ENCODE results near the gene PI4KA. TPM values are rescaled to one million over a fixed set of nuclear protein-coding genes. Genes with fewer than 3 reads are reported as not detected.
"Not testable (repeated sequence)": the region's sequence is repeated elsewhere in the genome, so short reads cannot be mapped to it uniquely, and the experiment has no call there.

Gene PI4KA
- total and polyA plus RNA-seq, 9 donors: 21.1 to 48.1 (median 35.5) TPM

DNA sequence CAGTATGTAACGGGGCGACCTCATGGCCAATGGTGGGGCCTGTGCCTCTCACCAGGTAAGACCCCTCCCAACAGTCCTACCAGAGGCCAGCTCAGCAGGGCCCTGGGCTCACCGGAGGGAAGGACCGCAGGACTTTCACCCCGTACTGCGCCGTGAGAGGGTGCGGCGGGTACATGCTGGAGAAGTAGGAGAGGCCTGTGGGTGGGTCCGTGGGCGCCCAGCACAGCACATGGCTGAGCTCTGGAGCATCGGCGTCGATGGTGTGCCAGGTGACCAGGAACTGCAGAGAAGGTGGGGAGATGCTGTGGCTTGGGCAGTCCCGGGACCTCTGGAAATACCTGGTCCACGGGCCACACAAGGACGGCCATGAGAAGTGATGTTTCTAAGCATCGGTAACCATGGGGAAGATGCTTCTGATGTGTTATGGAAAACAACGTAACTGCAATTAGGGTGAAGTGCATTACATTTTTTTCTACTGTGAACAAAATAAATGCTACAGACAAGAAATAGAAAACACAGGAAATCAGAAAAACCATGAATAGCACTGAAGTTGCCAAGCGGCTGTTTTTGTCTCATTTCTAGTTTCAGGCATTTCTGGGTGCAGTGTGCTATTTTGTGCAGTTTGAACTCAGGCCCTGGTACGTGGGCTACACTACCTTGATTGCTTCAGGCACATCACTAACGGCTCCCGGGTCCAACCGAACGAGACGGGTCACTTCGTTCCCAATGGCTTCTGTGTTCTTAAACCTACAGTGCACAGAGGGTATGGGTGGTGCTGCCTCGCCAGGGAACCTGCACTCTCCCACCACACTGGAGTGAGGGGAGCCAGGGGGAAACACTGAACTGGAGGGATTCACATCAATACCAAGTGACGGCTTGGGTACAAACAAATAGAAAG lies 131.2 kb downstream of the PI4KA start:
- H3K36me3 ChIP-seq (ENCODE audit: control insufficient read depth, insufficient read depth, low read length): peaks cover 40% of the 10 kb centered on the region
- 89% methylated on average over 20 of the region's 29 CpGs for WGBS (ENCODE audit: insufficient coverage)
- no peaks in the 10 kb centered on the region for H3K4me1 ChIP-seq (ENCODE audit: control insufficient read depth, insufficient read depth, low read length)

DNA sequence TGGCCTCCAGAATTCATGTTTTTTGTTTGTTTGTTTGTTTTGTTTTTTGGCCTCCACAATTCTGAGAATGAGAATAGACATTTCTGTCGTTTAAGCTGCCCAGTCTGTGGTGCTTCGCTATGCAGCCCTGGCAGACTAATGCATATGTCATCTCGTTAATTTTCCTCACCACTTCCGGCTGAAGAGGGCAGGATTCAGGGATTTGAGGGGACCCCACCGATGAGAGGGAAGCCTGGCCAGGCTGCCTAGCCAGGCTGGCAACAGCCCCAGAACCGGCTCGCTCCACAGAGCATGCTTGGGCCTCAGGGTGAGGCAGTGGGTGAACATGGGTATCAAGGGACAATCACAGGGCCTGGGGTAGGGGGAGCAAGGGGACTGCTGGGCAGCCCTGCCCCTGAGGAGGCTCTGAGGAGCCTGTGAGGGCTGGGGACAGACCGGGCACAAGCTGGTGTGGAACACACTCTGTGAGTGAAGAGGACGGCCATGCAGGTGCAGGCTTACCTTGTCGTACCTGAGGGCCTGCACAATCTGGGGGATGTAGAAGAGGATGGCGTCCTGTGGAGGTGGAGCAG lies 132.5 kb downstream of the PI4KA start:
- Histone ChIP-seq H3K4me3 (ENCODE audit: low read length) (no peak overlapping the region), H3K36me3 (ENCODE audit: control insufficient read depth, insufficient read depth, low read length) (peaks cover 47% of the 10 kb centered on the region), H3K27ac (ENCODE audit: low read length) (no peak overlapping the region), H3K9me3 (replicated peaks; ENCODE audit: control insufficient read depth, low read depth, low read length) (no peaks in the 10 kb centered on the region), H3K27me3 (ENCODE audit: control insufficient read depth, insufficient read depth, low read length) (no peaks in the 10 kb centered on the region), H3K4me1 (ENCODE audit: control insufficient read depth, insufficient read depth, low read length) (no peaks in the 10 kb centered on the region)
- WGBS (ENCODE audit: insufficient coverage): 92% methylated on average over 7 of the region's 11 CpGs
- no peak for DNase-seq

More for the DNA sequence above, 131.2 kb downstream of the PI4KA start:
- H3K27me3 ChIP-seq (ENCODE audit: control insufficient read depth, insufficient read depth, low read length): no peaks in the 10 kb centered on the region
- DNase-seq: no peak
- no peaks in the 10 kb centered on the region for H3K9me3 ChIP-seq (replicated peaks; ENCODE audit: control insufficient read depth, low read depth, low read length)
- H3K27ac ChIP-seq (ENCODE audit: low read length): no peak overlapping the region
- H3K4me3 ChIP-seq (ENCODE audit: low read length): no peak overlapping the region

DNA sequence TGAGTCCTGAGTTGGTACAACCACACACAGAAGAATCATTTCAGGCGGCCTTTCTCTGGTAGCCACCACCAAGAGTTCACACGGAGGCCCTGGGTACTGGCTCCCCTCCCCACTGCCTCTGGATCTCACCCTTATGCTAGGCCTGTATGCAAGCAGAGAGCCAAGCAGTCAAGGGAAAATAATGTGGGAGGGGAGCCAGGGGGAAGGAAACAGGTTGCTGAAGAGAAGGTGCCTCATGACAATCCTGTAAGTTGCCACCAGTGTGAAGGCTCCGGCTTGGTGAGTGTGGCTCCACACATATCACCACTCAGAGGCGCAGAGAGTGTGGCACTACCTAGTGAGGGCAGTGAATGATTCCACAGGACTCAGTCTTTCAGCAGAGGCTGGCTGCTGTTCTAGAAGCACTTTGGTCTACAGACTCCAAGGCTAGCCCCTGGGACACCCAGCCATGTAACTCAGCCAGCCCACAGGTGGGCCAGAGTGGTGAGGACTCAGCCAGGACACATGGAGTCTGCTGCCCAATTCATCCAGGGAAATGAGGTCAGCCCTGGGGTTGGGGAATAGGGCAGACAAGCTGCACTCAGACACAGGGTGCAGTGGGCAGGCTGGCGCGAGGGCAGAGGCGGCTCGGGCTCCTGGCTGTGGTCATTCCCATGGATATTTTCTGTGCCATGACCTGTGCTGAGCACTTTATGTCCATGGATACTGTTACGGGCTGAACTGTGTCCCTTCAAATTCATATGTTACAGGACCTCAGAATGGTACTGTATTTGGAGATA lies 133.7 kb downstream of the PI4KA start:
- Histone ChIP-seq H3K27me3 (ENCODE audit: control insufficient read depth, insufficient read depth, low read length) (no peaks in the 10 kb centered on the region), H3K27ac (ENCODE audit: low read length) (no peak overlapping the region), H3K4me3 (ENCODE audit: low read length) (no peak overlapping the region), H3K4me1 (ENCODE audit: control insufficient read depth, insufficient read depth, low read length) (no peaks in the 10 kb centered on the region), H3K9me3 (replicated peaks; ENCODE audit: control insufficient read depth, low read depth, low read length) (no peaks in the 10 kb centered on the region), H3K36me3 (ENCODE audit: control insufficient read depth, insufficient read depth, low read length) (peaks cover 46% of the 10 kb centered on the region)
- WGBS (ENCODE audit: insufficient coverage): 94% methylated on average over 5 of the region's 9 CpGs
- DNase-seq: no peak

DNA sequence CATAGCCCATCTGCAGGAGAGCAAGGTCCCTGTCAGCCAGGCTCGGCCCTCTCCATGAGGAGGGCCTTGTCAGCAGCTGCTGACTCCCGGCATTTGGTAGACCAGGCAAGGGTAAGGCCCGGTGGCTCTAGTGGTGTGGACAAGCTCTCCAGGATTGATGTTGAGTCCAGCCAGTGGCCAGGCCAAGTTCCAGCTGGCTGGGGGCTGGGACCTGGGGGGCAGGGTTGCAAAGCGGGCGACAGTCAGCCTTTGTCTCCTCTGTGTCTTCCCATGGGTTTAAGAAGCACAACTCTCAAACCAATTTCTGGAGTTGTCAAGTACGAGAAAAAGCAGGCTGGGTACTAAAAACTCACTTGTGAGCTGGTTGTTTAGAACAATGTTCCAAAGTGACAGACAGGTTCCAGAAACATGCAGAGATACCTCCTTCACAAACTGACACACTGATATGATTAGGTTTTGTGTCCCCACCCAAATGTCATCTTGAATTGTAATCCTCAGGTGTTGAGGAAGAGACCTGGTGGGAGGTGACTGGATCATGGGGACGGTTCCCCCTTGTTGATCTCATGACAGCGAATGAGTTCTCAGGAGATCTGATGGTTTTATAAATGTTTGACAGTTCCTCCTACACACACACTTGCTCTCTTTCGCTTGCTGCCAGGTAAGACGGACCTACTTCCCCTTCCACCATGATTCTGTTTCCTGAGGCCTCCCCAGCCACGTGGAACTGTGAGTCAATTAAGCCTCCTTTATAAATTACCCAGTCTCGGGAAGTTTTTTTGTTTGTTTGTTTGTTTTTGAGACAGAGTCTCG lies 137.0 kb downstream of the PI4KA start:
- Histone ChIP-seq H3K36me3 (ENCODE audit: control insufficient read depth, insufficient read depth, low read length) (peaks cover 22% of the 10 kb centered on the region), H3K4me1 (ENCODE audit: control insufficient read depth, insufficient read depth, low read length) (peaks cover 6% of the 10 kb centered on the region), H3K27me3 (ENCODE audit: control insufficient read depth, insufficient read depth, low read length) (no peaks in the 10 kb centered on the region), H3K9me3 (replicated peaks; ENCODE audit: control insufficient read depth, low read depth, low read length) (no peaks in the 10 kb centered on the region), H3K27ac (ENCODE audit: low read length) (no peak overlapping the region), H3K4me3 (ENCODE audit: low read length) (no peak overlapping the region)
- 93% methylated on average over 5 of the region's 13 CpGs for WGBS (ENCODE audit: insufficient coverage)
- no peak for DNase-seq

DNA sequence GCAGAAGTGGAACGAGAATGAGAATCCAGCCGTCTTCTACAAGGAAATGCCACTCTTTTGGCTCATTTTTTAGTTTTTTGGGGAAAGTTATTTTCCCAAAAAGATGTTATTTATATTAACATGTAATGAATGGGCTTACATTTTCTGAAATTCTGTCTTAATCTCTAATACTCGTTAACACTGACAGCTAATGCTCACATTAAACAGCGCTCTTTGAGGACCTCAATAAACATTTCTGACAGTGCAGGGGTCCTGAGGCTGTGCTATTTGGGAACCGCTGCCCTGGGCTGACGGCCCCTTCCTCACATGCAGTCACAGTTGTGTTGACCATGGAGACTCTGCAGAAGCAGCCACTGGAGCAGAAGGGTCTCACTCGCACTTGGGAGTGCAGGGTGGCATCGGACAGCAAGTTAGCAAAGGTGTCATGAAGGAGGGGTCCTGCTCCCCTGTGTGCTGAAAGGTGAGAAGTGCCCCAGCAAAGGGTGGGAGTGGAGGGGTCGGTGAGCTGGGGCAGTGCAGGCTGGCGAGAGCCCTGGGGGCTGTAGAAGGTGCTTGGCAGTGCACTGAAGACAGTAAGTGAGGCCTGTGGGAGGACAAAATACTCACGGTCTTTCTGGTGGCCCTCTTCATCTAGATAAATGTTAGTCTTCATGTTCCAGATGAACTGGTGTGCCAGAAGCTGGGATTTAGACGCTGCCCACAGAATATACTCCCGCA lies 137.8 kb downstream of the PI4KA start:
- whole genome bisulfite sequencing (ENCODE audit: insufficient coverage): 90% methylated on average over 11 of the region's 13 CpGs

DNA sequence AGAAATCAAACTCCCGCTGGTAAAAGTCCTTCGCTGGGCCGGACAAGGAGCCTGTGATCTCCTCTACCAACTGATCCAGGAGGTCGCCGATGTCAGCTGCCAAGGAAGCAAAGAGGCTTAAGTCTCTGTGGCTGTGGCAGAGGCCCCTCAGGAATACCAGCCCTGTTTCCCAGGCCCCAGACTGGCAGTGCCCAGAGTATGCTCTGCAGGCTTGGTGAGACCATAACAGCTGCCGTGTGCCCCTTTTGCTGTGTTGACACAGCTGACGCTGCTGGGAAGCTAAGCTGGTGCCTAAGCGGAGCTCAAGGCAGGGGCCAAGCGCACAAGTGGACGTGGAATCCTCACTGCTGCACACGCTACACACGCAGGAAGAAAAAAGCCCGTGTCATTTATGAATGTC lies 139.9 kb downstream of the PI4KA start:
- H3K9me3 ChIP-seq (replicated peaks; ENCODE audit: control insufficient read depth, low read depth, low read length); H3K4me1 ChIP-seq (ENCODE audit: control insufficient read depth, insufficient read depth, low read length); H3K4me3 ChIP-seq (ENCODE audit: low read length); H3K27me3 ChIP-seq (ENCODE audit: control insufficient read depth, insufficient read depth, low read length); H3K27ac ChIP-seq (ENCODE audit: low read length): not testable (repeated sequence)
- 67% methylated on average over 6 of the region's 13 CpGs for WGBS (ENCODE audit: insufficient coverage)
- H3K36me3 ChIP-seq (ENCODE audit: control insufficient read depth, insufficient read depth, low read length): peaks cover 16% of the 10 kb centered on the region
- peak; percentile 30 for DNase-seq

More for the DNA sequence above, 137.8 kb downstream of the PI4KA start:
- no peaks in the 10 kb centered on the region for H3K9me3 ChIP-seq (replicated peaks; ENCODE audit: control insufficient read depth, low read depth, low read length)
- peaks cover 17% of the 10 kb centered on the region for H3K36me3 ChIP-seq (ENCODE audit: control insufficient read depth, insufficient read depth, low read length)
- no peak overlapping the region for H3K27ac ChIP-seq (ENCODE audit: low read length)
- no peak overlapping the region for H3K4me3 ChIP-seq (ENCODE audit: low read length)
- H3K4me1 ChIP-seq (ENCODE audit: control insufficient read depth, insufficient read depth, low read length): peaks cover 6% of the 10 kb centered on the region
- no peaks in the 10 kb centered on the region for H3K27me3 ChIP-seq (ENCODE audit: control insufficient read depth, insufficient read depth, low read length)
- DNase-seq: no peak

DNA sequence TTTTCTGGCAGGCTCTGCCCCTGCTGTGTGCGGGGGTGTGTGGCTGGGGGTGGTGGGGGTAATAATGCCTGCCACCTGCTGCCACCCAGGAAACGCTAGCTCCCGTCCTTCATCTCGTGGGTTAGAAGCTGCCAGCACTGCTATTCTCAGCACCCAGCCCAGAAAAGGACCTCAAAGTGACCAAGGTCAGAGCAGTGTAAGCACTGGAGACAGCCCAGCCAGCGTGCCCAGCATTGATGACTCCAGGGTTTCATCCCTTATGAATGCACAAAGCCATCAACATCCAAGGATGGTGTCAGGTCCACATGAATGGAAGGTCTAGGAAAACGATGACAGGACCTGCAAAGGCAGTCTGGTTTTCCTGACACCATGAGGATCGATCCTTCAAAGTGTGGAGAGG lies 140.6 kb downstream of the PI4KA start:
- peaks cover 17% of the 10 kb centered on the region for H3K36me3 ChIP-seq (ENCODE audit: control insufficient read depth, insufficient read depth, low read length)
- WGBS (ENCODE audit: insufficient coverage): 100% methylated on average over 1 of the region's 7 CpGs
- not testable (repeated sequence) for H3K4me3 ChIP-seq (ENCODE audit: low read length); H3K9me3 ChIP-seq (replicated peaks; ENCODE audit: control insufficient read depth, low read depth, low read length); H3K4me1 ChIP-seq (ENCODE audit: control insufficient read depth, insufficient read depth, low read length); H3K27me3 ChIP-seq (ENCODE audit: control insufficient read depth, insufficient read depth, low read length); DNase-seq; H3K27ac ChIP-seq (ENCODE audit: low read length)

DNA sequence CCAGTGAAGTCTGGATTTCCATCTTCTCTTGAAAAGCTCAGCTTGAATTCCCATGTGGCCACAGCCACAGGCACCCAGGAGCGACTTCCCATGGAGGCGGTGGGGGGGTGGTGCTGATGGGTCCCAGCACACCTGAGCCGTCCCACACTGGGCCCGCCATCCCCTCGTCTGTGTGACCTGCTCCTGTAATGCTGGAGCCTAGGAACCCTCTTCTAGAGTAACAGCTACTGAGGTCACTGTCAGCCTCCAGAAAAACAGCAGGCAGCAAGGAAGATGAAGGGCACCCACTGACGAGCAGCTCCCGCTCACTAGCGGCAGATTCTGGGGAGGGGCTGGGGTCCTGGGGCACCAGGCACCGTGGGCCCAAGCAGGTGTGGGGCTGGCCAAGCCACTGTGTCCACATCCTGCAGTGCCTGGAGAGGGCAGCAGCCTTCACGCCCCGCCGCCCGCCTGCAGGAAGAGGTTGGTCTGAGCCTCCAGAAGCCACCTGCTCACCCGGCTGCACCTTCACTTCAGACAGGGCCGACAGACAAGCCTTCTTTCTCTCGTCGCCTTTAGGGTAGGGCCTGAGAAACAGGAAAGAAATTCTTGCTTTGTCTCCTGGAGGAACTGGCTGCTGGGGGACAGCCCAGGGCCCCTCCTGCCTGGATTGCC lies 141.3 kb downstream of the PI4KA start:
- 89% methylated on average over 4 of the region's 17 CpGs for WGBS (ENCODE audit: insufficient coverage)
- not testable (repeated sequence) for H3K9me3 ChIP-seq (replicated peaks; ENCODE audit: control insufficient read depth, low read depth, low read length); DNase-seq; H3K4me1 ChIP-seq (ENCODE audit: control insufficient read depth, insufficient read depth, low read length); H3K4me3 ChIP-seq (ENCODE audit: low read length); H3K27me3 ChIP-seq (ENCODE audit: control insufficient read depth, insufficient read depth, low read length); H3K27ac ChIP-seq (ENCODE audit: low read length)
- peaks cover 18% of the 10 kb centered on the region for H3K36me3 ChIP-seq (ENCODE audit: control insufficient read depth, insufficient read depth, low read length)

DNA sequence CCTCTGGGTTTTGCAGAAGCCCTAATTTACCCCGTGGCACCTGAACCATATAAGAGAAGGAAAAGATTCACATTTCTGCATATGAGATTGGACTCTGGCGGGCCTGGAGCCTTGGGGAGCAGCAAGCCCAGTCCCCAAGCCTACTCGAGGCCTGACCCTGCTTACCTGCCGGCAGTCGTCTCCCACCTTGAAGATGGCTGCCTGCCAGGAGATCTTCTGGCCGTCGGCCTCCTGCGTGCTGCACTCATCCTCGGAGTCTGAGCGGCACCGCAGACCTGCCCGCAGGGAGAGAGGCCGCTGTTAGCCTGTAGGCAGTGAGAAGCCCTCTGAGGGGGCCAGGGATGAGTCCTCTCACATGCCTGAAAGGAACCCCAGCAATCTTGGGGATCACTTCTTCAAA lies 145.5 kb downstream of the PI4KA start:
- not testable (repeated sequence) for H3K4me3 ChIP-seq (ENCODE audit: low read length); DNase-seq; H3K9me3 ChIP-seq (replicated peaks; ENCODE audit: control insufficient read depth, low read depth, low read length); H3K27me3 ChIP-seq (ENCODE audit: control insufficient read depth, insufficient read depth, low read length); H3K27ac ChIP-seq (ENCODE audit: low read length); H3K4me1 ChIP-seq (ENCODE audit: control insufficient read depth, insufficient read depth, low read length)
- H3K36me3 ChIP-seq (ENCODE audit: control insufficient read depth, insufficient read depth, low read length): peaks cover 15% of the 10 kb centered on the region
- 86% methylated on average over 4 of the region's 13 CpGs for WGBS (ENCODE audit: insufficient coverage)
